ENCODE measurements around the gene ACTG1. TPM values are rescaled to one million over a fixed set of nuclear protein-coding genes. Genes with fewer than 3 reads are reported as not detected.

Gene ACTG1
- total RNA-seq, 1 donor from 2014 or later: 1,228 TPM

DNA sequence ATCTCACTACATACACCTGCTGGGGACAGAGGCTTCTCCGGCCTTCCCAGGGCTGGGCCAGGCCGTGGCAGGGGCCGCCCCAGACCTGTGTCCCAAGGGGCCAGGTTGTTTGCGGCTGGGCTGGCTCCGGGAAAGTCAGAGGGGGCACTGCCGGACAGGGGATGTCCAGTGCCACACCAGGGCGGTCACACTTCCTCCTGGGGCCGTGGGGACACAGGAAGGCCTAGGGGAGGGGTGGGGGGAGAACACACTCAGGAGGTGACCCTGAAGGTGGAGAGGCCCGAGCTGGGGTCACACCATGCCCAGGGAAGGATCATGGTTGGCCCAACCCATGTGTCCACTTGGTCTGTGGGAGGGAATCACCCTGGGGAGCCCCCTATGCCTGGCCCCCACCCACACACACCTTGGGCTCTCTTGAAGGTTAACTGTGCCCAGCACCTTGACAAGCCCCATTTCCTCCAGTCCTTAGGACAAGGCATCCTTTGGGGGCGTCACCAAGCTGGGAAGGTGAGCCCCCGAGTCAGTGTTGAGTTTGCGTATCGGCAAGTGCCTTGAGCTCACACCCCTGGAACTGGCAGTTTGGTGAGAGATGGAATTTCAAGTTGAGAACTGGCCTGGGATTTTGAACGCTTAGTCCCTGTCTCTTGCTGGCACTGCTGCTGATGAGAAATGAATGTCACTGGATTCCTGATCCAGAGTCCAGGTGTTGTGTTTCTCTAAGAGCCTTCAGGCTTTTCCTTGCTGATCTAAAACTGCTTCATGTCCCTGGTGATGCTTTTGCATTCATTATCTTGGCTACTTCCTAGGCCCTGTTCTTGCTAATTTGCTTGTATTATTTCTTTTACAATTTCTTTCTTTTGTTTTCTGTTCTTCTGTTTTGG is 7.7 kb upstream of the ACTG1 start:
- H3K4me1 ChIP-seq: peaks cover 36% of the 10 kb centered on the region
- H3F3A ChIP-seq (ENCODE audit: low read depth): peaks cover 38% of the 10 kb centered on the region
- H3K9me3 ChIP-seq (ENCODE audit: low read depth): no peaks in the 10 kb centered on the region
- H3K79me2 ChIP-seq (ENCODE audit: low read depth): peaks cover 8% of the 10 kb centered on the region
- H3K4me2 ChIP-seq: peak overlapping the region; percentile 79
- DNase-seq (ENCODE audit: low spot score): peak; percentile 7
- Mint-ChIP-seq H3K27ac (no peak overlapping the region), H3K4me3 (peak overlapping the region; percentile 17), H3K27me3 (ENCODE audit: insufficient read depth, low read depth) (peaks cover 18% of the 10 kb centered on the region), H3K36me3 (no peaks in the 10 kb centered on the region), H3K9me3 (no peaks in the 10 kb centered on the region), H3K4me1 (peaks cover 43% of the 10 kb centered on the region)
- no peak overlapping the region for H3K27ac ChIP-seq
- no peaks in the 10 kb centered on the region for H3K36me3 ChIP-seq
- H3K27me3 ChIP-seq: peaks cover 80% of the 10 kb centered on the region
- no peak overlapping the region for H3K9ac ChIP-seq
- H4K20me1 ChIP-seq (ENCODE audit: low read depth): peaks cover 53% of the 10 kb centered on the region
- TF ChIP-seq, protein P1, sequence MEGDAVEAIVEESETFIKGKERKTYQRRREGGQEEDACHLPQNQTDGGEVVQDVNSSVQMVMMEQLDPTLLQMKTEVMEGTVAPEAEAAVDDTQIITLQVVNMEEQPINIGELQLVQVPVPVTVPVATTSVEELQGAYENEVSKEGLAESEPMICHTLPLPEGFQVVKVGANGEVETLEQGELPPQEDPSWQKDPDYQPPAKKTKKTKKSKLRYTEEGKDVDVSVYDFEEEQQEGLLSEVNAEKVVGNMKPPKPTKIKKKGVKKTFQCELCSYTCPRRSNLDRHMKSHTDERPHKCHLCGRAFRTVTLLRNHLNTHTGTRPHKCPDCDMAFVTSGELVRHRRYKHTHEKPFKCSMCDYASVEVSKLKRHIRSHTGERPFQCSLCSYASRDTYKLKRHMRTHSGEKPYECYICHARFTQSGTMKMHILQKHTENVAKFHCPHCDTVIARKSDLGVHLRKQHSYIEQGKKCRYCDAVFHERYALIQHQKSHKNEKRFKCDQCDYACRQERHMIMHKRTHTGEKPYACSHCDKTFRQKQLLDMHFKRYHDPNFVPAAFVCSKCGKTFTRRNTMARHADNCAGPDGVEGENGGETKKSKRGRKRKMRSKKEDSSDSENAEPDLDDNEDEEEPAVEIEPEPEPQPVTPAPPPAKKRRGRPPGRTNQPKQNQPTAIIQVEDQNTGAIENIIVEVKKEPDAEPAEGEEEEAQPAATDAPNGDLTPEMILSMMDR (IDR thresholded peaks at IDR 0.05): no peak
- no peak for TF ChIP-seq EZH2 (IDR thresholded peaks at IDR 0.05)
- TF ChIP-seq EZH2phosphoT487 (IDR thresholded peaks at IDR 0.05): no peak
- no peak overlapping the region for H2AFZ ChIP-seq (replicated peaks)
- H3K4me3 ChIP-seq: peak overlapping the region; percentile 43

DNA sequence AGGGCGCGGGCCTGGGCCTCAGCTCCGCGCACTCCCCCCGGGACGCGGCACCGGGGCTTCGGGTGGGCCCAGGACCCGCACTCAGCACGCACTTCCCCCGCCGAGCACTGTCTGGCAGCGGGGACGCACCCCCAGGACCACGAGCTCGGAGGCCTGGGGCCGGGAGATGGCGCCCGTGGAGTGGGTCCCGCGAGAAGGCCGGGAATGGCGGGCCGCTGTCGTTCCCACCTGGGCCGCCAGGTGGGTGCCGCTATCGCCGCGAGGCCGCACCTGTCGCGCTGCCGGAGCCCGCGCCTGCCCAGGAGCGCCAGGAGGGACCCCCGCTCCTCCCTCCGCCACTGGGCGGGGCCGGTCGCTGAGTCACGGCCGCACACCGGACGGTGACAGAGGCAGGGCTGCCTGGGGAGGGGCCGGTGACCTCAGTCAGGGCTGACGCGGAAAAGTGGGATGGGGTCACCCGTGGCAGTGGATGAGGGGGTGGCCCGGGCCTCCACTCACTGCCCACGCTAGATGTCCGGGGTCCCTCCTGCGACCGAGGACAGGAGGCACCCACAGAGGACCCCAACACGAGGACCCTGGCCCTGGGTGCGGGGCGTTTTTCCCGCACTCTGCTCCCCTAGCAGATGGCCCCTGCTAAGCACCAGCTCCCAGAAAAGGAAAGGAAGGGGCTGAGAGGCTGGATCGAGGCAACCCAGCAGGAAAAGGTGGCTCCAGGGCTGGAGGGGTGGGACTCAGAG is 6.9 kb upstream of the ACTG1 start:
- Mint-ChIP-seq H3K4me1 (peaks cover 44% of the 10 kb centered on the region), H3K27ac (no peak overlapping the region), H3K9me3 (no peaks in the 10 kb centered on the region), H3K27me3 (ENCODE audit: insufficient read depth, low read depth) (peaks cover 15% of the 10 kb centered on the region), H3K4me3 (peak overlapping the region; percentile 27), H3K36me3 (no peaks in the 10 kb centered on the region)
- no peak overlapping the region for H3K9ac ChIP-seq
- peak overlapping the region; percentile 43 for H3K4me3 ChIP-seq
- peaks cover 44% of the 10 kb centered on the region for H3F3A ChIP-seq (ENCODE audit: low read depth)
- peaks cover 10% of the 10 kb centered on the region for H3K79me2 ChIP-seq (ENCODE audit: low read depth)
- H2AFZ ChIP-seq (replicated peaks): no peak overlapping the region
- no peak overlapping the region for H3K27ac ChIP-seq
- H4K20me1 ChIP-seq (ENCODE audit: low read depth): peaks cover 53% of the 10 kb centered on the region
- peaks cover 82% of the 10 kb centered on the region for H3K27me3 ChIP-seq
- H3K4me2 ChIP-seq: peak overlapping the region; percentile 79
- peaks cover 36% of the 10 kb centered on the region for H3K4me1 ChIP-seq
- H3K36me3 ChIP-seq: no peaks in the 10 kb centered on the region
- H3K9me3 ChIP-seq (ENCODE audit: low read depth): no peaks in the 10 kb centered on the region
- TF ChIP-seq, protein P1 (IDR thresholded peaks at IDR 0.05): peak; percentile 36
- TF ChIP-seq EZH2 (IDR thresholded peaks at IDR 0.05) (peak; percentile 81), EZH2phosphoT487 (IDR thresholded peaks at IDR 0.05) (peak; percentile 76)
- peak; percentile 70 for DNase-seq (ENCODE audit: low spot score)

DNA sequence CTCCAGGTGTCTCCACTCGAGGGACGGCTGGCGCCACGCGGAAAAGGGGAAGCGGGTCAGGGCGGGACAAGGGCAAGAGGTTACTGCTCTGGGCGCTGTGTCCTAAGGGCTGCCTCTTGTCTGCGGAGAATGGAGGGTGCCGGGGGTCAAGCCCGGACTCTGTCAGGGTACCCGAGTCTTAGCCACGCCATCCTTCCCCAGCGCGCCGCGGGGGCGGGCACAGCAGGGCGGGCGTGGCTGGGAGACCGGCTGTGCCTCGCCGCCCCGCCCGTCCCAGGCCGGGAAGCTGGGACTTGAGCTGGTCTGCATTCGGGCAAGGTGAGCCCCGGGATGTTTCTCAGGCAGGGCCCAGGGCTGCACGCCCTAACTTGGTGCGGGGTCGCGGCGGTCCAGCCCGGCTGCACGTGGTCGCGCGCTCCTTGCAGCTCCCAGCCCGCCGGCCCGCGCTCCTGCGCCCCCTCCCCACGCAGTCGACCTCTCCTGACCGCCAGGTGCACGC is 6.2 kb upstream of the ACTG1 start:
- H3K27me3 Mint-ChIP-seq (ENCODE audit: insufficient read depth, low read depth): peaks cover 14% of the 10 kb centered on the region
- peak overlapping the region; percentile 43 for H3K4me3 ChIP-seq
- no peaks in the 10 kb centered on the region for H3K36me3 Mint-ChIP-seq
- H3K4me1 ChIP-seq: peaks cover 36% of the 10 kb centered on the region
- peak overlapping the region; percentile 79 for H3K4me2 ChIP-seq
- peak; percentile 48 for DNase-seq (ENCODE audit: low spot score)
- peaks cover 44% of the 10 kb centered on the region for H3K4me1 Mint-ChIP-seq
- H3F3A ChIP-seq (ENCODE audit: low read depth): peaks cover 51% of the 10 kb centered on the region
- no peak overlapping the region for H3K27ac ChIP-seq
- no peaks in the 10 kb centered on the region for H3K36me3 ChIP-seq
- no peaks in the 10 kb centered on the region for H3K9me3 ChIP-seq (ENCODE audit: low read depth)
- TF ChIP-seq EZH2 (IDR thresholded peaks at IDR 0.05) (peak; percentile 70), EZH2phosphoT487 (IDR thresholded peaks at IDR 0.05) (peak; percentile 62)
- TF ChIP-seq, protein P1 (IDR thresholded peaks at IDR 0.05): no peak
- peaks cover 88% of the 10 kb centered on the region for H3K27me3 ChIP-seq
- peak overlapping the region; percentile 58 for H3K4me3 Mint-ChIP-seq
- H3K27ac Mint-ChIP-seq: no peak overlapping the region
- H3K9me3 Mint-ChIP-seq: no peaks in the 10 kb centered on the region
- peaks cover 10% of the 10 kb centered on the region for H3K79me2 ChIP-seq (ENCODE audit: low read depth)
- H4K20me1 ChIP-seq (ENCODE audit: low read depth): peaks cover 53% of the 10 kb centered on the region
- no peak overlapping the region for H3K9ac ChIP-seq
- H2AFZ ChIP-seq (replicated peaks): no peak overlapping the region
